DOHH2 (cell line): ENCODE results near the gene TCHH.

Experiments used
- CTCF ChIP-seq: fragments of 200-600 bp; sonication (generic); IDR thresholded peaks from one replicate; pipeline ENCODE4 v1.5.1; 2014; ENCODE audit warnings: antibody characterized with exemption, mild to moderate bottlenecking, low read depth, low read length; ENCODE audit not compliant: poor library complexity, severe bottlenecking
- EZH2phosphoT487 ChIP-seq: fragments of 200-600 bp; sonication (generic); IDR thresholded peaks from 2 replicates; pipeline ENCODE4 v1.6.1; 2017; ENCODE audit warnings: borderline replicate concordance, mild to moderate bottlenecking, antibody characterized with exemption, low read length, moderate library complexity, mixed read lengths

- no peak for TF ChIP-seq CTCF
- no peak for TF ChIP-seq EZH2phosphoT487
Measured at GRCh38 chr1:152108882-152109222, 6.4 kb downstream of the TCHH start.
